Metanephros (tissue), 1 donor: ENCODE data around the gene PRR30. TPM values are rescaled to one million over a fixed set of nuclear protein-coding genes. Genes with fewer than 3 reads are reported as not detected.

ENCODE experiments used
- total RNA-seq: library from RNA; depleted of rRNA; stranded (reverse); fragments of >200 nt; gene quantifications from one replicate; pipeline ENCODE4 v1.2.3, GENCODE V29; 2014

The PRR30 gene
- total RNA-seq = not detected

DNA sequence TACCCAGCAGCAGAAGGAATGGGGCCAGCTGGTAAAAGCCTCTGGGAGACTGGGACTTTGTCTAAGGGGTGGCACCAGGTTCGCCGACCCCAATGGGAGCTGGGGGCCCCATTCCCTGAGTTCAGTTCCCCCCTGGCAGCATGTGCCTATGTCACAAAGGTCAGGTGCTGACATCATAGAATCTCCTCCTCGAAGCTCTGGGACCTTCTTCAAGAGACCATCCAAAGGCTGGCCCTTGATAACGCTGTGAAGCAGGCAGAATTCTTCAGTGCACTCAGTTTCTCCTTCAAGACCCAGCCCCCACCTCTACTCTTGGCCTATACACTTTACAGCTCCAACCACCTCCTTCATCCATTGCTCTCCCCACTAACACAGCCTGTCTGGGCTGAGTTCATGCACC is at the start of gene PRR30:
PRR30 (minus strand) TSS at position 101 of the 400 bp plus-strand sequence. CDS start 1,081 bp downstream, outside the sequence.

DNA sequence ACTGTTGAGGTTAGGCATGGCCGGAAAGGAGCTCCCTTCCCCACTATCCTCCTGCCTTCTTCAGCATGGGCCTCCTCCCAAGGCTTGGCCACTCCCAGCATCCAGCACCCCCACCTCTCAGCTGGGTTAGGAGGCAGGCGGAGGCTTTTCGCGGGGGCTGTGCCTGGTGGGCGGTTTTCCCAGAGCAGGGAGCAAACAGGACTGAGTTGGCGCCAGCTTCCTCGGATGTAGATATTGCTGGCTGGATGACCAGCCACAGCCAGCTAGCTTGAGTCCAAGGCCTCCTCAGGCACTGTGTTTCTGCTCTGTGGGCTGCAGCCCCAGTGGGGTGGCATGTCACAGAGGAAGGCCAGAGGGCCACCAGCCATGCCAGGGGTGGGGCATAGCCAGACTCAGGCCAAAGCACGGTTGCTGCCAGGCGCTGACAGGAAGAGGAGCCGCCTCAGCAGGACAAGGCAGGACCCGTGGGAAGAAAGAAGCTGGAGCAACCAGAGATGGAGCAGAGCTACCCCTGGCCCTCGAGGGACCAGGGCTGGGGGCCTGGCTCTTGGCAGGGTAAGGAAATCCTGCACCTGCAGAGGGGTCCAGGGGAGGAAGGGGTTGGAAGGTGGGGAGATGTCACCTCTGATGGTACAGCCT is 9.7 kb upstream of the PRR30 start, which contains the start of gene TCF23:
TCF23 (plus strand) TSS at position 204 of the 639 bp plus-strand sequence; CDS start at position 334, 130 bp downstream.

DNA sequence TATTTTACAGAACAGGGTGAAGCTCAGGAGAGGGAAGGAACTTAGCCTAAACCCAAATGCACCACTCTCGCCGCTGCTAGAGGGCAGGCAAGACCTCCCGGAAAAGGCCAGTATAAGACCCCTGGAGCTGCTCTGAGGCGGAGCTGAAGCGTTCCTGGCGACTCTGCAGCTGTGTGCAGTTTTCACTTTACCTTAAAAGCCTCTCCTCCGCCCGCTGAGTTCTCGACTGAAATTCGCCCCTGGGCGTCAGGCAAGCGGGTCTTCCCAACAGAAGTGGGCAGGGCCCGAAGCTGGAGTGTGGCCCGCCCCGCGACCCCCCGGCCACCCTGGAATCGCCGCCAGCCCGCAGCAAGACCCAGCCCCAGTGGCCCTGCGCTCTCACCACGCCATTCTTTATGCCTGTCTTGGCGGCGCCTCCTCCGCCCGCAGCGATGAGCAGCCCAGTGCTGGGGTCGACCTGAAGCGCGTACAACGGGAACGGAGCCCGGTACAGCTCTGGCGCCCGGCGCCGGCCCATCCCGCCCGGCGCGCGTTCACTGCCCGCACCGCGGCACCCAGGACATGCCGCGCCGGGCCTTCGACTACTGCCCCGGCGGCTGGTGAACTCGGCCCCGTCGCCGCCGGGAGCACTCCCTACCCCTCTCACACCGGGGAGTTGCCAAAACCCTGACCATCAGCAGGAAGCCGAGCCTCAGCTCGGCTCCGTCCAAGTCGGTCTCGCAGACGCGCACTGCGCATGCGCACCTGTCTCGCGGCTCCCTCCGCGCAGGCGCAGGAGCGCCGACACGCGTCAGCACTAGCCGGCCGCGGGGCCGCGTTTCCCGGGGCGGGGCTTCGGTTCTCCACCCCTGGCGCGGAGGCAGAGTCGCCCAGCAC is 5.1 kb downstream of the PRR30 start, which contains the start of gene PREB:
PREB (minus strand) TSS at position 732 of the 876 bp plus-strand sequence; CDS start at position 517, 215 bp downstream.

DNA sequence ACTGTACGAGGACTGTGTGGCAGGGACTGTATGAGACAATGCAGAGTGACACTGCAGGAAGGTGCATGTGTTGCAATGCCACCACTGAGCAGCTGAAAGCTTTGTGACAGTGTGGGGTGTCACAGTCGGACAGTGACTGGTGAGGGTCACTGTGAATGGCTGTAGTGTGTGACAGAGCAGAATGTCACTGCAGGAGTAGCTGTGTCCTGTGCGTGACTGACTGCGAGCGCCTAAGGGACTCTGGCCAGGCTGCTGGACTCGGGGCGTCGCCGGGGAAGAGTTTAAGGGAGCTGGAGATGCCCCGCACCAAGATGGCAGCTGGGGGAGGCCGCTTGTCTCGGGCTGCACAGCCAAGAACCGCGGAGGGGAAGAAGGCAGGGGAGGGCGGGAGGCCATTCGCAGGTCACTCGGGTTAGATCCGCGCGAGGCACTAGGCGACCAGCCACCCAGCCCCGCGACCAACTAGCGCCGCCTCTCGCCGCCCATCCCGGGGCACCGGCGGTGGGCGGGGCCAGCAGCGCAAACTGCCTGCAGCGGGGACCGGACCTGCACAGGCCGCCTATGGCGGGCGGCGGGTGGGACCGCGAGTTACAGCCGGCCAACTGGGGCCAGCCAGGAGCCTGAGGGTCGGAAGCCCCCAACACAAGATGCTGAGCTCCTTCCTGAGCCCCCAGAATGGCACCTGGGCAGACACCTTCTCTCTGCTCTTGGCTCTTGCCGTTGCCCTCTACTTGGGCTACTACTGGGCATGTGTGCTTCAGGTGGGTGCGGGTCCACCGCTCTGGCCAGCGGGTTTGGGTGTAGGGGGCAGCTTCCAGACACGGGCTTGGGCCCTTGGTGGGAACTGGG is 15.7 kb downstream of the PRR30 start, which contains the start of gene ABHD1:
ABHD1 (plus strand) TSS at position 514 of the 849 bp plus-strand sequence; CDS start at position 648, 134 bp downstream.

DNA sequence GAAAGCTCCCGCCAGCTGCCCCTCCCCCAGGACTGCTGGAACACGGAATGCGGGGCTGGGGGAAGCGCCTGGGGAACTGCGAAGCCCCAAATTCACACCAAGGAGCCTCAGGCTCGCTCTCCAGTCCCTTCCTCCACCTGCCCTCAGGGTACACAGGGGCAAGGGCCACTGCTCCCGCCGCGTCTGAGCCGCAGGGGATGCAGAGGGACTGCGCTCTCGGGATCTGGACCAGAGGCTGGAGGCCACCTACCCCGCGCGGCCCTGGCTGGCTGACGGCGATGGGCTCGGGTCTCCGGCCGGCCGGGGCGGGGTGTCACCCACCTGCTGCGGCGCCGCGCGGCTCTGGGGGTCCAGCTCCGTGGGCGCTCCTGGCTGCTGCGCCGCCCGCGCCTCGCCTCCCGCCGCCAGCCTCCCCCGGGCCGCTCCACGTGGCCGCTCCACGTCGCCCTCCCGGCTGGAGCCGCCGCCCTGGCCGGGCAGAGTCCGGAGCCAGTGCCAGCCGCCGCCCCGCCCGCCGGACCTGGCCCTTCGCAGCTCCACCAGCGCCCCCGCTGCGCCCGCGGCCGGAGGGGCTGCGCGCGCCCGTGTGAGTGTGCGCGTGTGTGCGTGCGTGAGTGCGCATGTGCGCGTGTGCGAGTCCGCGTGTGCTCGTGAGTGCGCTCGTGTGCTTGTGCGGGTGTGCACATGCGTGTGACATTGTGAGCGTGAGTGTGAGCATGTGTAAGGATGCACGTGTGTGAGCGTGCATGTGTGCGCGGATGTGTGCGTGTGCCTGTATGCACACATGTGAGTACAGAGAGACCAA is 20.5 kb downstream of the PRR30 start, which contains the start of gene CGREF1:
CGREF1 (minus strand) TSS at position 604 of the 805 bp plus-strand sequence. CDS start 14,762 bp downstream, outside the sequence.

Other genes starting within 250 kb of the PRR30 start
- 7.0 TPM for gene MAPRE3, start 168.8 kb downstream of the PRR30 start, total RNA-seq
- gene TMEM214, start 106.4 kb downstream of the PRR30 start, total RNA-seq = 33.5 TPM
- 31.6 TPM for gene AGBL5, start 87.7 kb downstream of the PRR30 start, total RNA-seq
- gene OST4, start 67.8 kb downstream of the PRR30 start, total RNA-seq = 166 TPM
- gene EMILIN1, start 60.8 kb downstream of the PRR30 start, total RNA-seq = 164 TPM
- gene KHK, start 52.6 kb downstream of the PRR30 start, total RNA-seq = 18.2 TPM
- gene CGREF1, start 20.3 kb downstream of the PRR30 start, total RNA-seq = 3.6 TPM
- 0.47 TPM for gene ABHD1, start 15.6 kb downstream of the PRR30 start, total RNA-seq
- gene PREB, start 4.8 kb downstream of the PRR30 start, total RNA-seq = 27.2 TPM
- gene TCF23, start 9.6 kb upstream of the PRR30 start, total RNA-seq = 0.35 TPM
- gene ATRAID, start 72.6 kb upstream of the PRR30 start, total RNA-seq = 146 TPM
- gene SLC5A6, start 72.9 kb upstream of the PRR30 start, total RNA-seq = 31.8 TPM
- 52.7 TPM for gene CAD, start 78.0 kb upstream of the PRR30 start, total RNA-seq
- 2.2 TPM for gene SLC30A3, start 123.6 kb upstream of the PRR30 start, total RNA-seq
- 0.12 TPM for gene DNAJC5G, start 136.0 kb upstream of the PRR30 start, total RNA-seq
- gene TRIM54, start 143.0 kb upstream of the PRR30 start, total RNA-seq = 10.4 TPM
- gene UCN, start 169.0 kb upstream of the PRR30 start, total RNA-seq = 2.5 TPM
- 36.4 TPM for gene MPV17, start 183.7 kb upstream of the PRR30 start, total RNA-seq
- 47.6 TPM for gene GTF3C2, start 217.4 kb upstream of the PRR30 start, total RNA-seq
- 18.6 TPM for gene EIF2B4, start 230.9 kb upstream of the PRR30 start, total RNA-seq
- 75.7 TPM for gene SNX17, start 231.2 kb upstream of the PRR30 start, total RNA-seq
- 14.4 TPM for gene ZNF513, start 241.3 kb upstream of the PRR30 start, total RNA-seq